HFF-Myc (cell line): Measurements from ENCODE around the gene SYNGR1.
"Not testable (repeated sequence)": the region's sequence is repeated elsewhere in the genome, so short reads cannot be mapped to it uniquely, and the experiment has no call there.

Source experiments
- DNase-seq: peaks from one replicate; pipeline ENCODE4 v3.0.0-alpha.2; 2011; ENCODE audit warnings: low read depth; ENCODE audit errors: extremely low read depth
- H3K4me3 ChIP-seq: replicated peaks from 2 replicates; pipeline ENCODE4 v1.5.1; 2011; ENCODE audit warnings: low read depth, mild to moderate bottlenecking, control low read depth, low read length
- TF ChIP-seq, protein P1 (sequence below): IDR thresholded peaks from 2 replicates; pipeline ENCODE4 v1.5.1; 2012; ENCODE audit warnings: mild to moderate bottlenecking, low read depth, low read length, control low read depth; ENCODE audit errors: missing control alignments

SYNGR1 gene

GRCh38 chr22:39352306-39352891 lies 2.6 kb downstream of the SYNGR1 start:
- TF ChIP-seq, protein P1, sequence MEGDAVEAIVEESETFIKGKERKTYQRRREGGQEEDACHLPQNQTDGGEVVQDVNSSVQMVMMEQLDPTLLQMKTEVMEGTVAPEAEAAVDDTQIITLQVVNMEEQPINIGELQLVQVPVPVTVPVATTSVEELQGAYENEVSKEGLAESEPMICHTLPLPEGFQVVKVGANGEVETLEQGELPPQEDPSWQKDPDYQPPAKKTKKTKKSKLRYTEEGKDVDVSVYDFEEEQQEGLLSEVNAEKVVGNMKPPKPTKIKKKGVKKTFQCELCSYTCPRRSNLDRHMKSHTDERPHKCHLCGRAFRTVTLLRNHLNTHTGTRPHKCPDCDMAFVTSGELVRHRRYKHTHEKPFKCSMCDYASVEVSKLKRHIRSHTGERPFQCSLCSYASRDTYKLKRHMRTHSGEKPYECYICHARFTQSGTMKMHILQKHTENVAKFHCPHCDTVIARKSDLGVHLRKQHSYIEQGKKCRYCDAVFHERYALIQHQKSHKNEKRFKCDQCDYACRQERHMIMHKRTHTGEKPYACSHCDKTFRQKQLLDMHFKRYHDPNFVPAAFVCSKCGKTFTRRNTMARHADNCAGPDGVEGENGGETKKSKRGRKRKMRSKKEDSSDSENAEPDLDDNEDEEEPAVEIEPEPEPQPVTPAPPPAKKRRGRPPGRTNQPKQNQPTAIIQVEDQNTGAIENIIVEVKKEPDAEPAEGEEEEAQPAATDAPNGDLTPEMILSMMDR, result no peak
- no peak for DNase-seq
- no peak overlapping the region for H3K4me3 ChIP-seq

- DNase-seq, result no peak
- TF ChIP-seq, protein P1, result no peak
- no peak overlapping the region for H3K4me3 ChIP-seq
Observed at GRCh38 chr22:39353346-39353745, 3.6 kb downstream of the SYNGR1 start.

DNA sequence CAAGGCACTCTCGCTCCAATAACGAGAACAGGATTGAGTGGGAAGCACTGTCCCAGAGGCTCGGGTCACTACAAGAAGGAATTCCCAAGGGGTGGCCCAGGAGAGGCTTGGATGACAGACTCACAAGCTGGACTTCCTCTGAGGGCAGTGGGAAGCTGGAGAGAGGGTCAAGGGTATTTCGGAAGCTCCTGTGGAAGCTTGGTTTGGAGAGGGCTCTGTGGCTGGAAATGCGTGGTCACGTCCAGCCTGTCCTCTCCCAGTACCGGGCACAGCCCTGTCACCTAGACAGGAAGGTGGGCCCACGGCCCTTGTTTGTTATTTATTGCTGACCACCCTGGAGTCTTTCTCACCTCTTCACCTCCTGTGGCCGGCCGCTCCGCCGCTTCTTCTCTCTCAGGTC lies 5.3 kb downstream of the SYNGR1 start:
- no peak for DNase-seq
- TF ChIP-seq, protein P1, result no peak
- no peak overlapping the region for H3K4me3 ChIP-seq

GRCh38 chr22:39355805-39356204 lies 6.0 kb downstream of the SYNGR1 start:
- H3K4me3 ChIP-seq, DNase-seq: not testable (repeated sequence)

- DNase-seq, result no peak
Observed at GRCh38 chr22:39356464-39356863, 6.7 kb downstream of the SYNGR1 start.

DNA sequence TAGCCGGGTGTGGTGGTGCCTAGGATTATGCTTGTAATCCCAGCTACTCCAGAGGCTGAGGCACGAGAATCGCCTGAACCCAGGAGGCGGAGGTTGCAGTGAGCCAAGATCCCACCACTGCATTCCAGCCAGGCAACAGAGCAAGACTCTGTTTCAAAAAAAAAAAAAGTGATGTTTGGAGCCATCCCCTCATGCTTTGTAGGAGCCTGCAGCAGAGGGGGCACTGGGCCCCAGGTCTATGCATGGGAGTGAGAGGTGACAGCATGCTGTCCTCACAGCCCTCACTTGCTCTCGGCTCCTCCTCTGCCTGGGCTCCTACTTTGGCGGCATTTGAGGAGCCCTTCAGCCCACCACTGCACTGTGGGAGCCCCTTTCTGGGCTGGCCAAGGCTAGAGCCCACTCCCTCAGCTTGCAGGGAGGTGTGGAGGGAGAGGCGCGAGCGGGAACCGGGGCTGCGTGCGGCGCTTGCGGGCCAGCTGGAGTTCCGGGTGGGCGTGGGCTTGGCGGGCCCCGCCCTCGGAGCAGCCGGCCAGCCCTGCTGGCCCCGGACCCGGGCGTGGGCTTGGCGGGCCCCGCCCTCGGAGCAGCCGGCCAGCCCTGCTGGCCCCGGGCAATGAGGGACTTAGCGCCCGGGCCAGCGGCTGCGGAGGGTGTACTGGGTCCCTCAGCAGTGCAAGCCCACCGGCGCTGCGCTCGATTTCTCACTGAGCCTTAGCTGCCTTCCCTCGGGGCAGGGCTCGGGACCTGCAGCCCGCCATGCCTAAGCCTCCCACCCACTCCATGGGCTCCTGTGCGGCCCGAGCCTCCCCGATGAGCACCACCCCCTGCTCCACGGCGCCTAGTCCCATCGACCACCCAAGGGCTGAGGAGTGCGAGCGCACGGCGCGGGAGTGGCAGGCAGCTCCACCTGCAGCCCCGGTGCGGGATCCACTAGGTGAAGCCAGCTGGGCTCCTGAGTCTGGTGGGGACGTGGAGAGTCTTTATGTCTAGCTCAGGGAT lies 7.6 kb downstream of the SYNGR1 start:
- not testable (repeated sequence) for DNase-seq, H3K4me3 ChIP-seq

More at GRCh38 chr22:39356464-39356863, 6.7 kb downstream of the SYNGR1 start:
- TF ChIP-seq, protein P1, result no peak
- no peak overlapping the region for H3K4me3 ChIP-seq

DNA sequence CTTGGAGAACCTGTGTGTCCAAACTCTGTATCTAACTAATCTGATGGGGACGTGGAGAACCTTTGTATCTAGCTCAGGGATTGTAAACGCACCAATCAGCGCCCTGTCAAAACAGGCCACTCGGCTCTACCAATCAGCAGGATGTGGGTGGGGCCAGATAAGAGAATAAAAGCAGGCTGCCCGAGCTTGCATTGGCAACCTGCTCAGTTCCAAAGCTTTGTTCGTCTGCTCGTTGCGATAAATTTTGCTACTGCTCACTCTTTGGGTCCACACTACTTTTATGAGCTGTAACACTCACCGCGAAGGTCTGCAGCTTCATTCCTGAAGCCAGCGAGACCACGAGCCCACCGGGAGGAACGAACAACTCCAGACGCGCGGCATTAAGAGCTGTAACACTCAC lies 8.4 kb downstream of the SYNGR1 start:
- not testable (repeated sequence) for H3K4me3 ChIP-seq, DNase-seq

- DNase-seq, result no peak
- H3K4me3 ChIP-seq, result no peak overlapping the region
- TF ChIP-seq, protein P1, result no peak
Observed at GRCh38 chr22:39359659-39360195, 9.9 kb downstream of the SYNGR1 start.
